Measurements from ENCODE around the gene KIDINS220.

KIDINS220 gene

GRCh38 chr2:8691859-8692437, 145.5 kb downstream of the KIDINS220 start:
- no peak for DNase-seq

GRCh38 chr2:8685697-8686358, 151.6 kb downstream of the KIDINS220 start:
- DNase-seq = peak; percentile 49

- DNase-seq = no peak
These were observed 152.3 kb downstream of the KIDINS220 start for GRCh38 chr2:8684878-8685696.

GRCh38 chr2:8684540-8684877, 152.9 kb downstream of the KIDINS220 start:
- DNase-seq = no peak

GRCh38 chr2:8682719-8683667, 154.4 kb downstream of the KIDINS220 start:
- peak; percentile 80 for DNase-seq

- peak; percentile 99 for DNase-seq
These were observed 155.4 kb downstream of the KIDINS220 start, which contains the start of gene ID2 for GRCh38 chr2:8681786-8682692. Gene ID2 (plus strand): TSS chr2:8682056. CDS start chr2:8682166, 110 bp downstream.

- DNase-seq = peak; percentile 87
These were observed 156.3 kb downstream of the KIDINS220 start for GRCh38 chr2:8680822-8681760.

GRCh38 chr2:8679827-8680731, 157.3 kb downstream of the KIDINS220 start:
- DNase-seq = peak; percentile 84

- DNase-seq = no peak
These were observed 157.9 kb downstream of the KIDINS220 start for GRCh38 chr2:8679567-8679826.

Measured in NCI-H1694 (cell line).